Stimulated activated CD4-positive, alpha-beta T cell treated with anti-CD3 and anti-CD28 coated beads, Interleukin-2, amount 100 ng/mL, for 4 hours (primary cell): ENCODE results near the gene ATAD3C.
"Not testable (repeated sequence)": the region's sequence is repeated elsewhere in the genome, so short reads cannot be mapped to it uniquely, and the experiment has no call there.

Experiments
- DNase-seq: peaks from one replicate; pipeline ENCODE4 v3.0.0-alpha.2; 2020; ENCODE audit warnings: low read depth

Gene ATAD3C

DNA sequence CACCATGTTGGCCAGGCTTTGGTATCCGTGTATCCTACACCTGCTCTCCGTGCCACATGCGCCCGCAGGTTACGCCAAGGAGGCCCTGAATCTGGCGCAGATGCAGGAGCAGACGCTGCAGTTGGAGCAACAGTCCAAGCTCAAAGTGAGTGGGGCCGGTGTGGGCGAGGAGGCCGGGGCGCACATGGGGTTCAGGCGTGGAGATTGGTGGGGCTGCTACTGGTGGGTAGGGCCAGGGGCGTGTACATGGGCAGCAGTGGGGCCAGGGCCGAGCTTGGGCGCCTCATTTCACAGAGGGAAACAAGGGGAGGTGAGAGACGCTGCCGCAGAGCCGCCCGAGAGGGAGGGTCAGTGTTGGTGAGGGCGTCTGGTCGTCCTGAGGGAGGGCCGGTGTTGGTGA, 27.7 kb downstream of the ATAD3C start:
- no peak for DNase-seq

GRCh38 chr1:1479547-1480487, 30.3 kb downstream of the ATAD3C start:
- DNase-seq: no peak

DNA sequence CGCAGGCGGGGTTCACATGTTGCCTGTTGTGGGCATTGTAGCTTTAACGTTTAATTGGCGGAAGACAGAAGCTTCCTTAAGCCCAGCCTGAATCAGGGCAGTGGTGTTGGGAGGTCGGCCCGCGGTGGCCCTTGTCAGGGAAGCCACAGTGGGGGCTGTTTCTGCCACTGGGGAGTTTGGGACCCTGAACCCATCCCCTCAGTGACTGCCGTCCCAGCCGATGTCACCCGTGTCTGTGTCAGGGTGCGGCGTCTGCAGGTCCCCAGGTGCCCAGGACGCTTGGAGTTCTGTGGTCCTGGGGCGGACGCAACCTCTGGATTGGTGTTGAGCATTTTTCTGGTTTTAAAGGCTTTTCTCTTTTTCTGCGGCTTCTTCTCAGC, 31.0 kb downstream of the ATAD3C start:
- DNase-seq: not testable (repeated sequence)

GRCh38 chr1:1481811-1482210, 32.3 kb downstream of the ATAD3C start:
- DNase-seq: not testable (repeated sequence)

- no peak for DNase-seq
Observed at GRCh38 chr1:1482856-1483255, 33.4 kb downstream of the ATAD3C start.

GRCh38 chr1:1483714-1484113, 34.2 kb downstream of the ATAD3C start:
- DNase-seq: no peak

DNA sequence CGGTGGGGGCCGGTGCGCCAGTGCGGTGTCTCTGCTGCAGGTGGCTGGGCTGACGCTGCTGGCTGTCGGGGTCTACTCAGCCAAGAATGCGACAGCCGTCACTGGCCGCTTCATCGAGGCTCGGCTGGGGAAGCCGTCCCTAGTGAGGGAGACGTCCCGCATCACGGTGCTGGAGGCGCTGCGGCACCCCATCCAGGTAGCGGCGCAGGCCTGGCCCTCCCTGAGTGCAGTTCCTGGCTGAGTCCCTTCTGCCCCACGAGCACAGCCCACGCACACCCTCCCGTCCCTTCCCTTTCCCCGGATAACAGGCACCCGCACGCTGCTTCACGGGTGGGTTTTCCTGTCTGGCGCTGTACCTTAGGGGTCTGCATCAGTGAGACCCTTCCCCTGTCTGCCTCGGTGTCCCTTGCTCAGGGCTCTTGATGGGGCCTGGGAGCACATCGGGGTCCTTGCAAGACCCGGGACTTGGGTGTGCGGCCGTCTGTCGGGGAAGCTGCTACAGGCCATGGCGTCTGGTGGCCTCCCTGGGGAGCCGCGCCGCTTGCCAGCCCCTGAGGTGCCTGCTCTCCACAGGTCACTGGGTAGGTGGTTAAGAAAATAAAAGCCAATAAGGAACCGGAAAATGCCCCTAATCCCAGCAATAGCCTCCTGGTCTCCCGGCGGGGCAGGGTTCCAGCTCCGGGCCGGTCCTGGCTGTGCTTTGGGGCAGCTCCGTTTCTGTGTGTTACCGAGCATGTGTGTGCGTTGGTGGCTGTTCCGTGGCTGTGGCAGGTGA, 35.7 kb downstream of the ATAD3C start:
- not testable (repeated sequence) for DNase-seq

DNA sequence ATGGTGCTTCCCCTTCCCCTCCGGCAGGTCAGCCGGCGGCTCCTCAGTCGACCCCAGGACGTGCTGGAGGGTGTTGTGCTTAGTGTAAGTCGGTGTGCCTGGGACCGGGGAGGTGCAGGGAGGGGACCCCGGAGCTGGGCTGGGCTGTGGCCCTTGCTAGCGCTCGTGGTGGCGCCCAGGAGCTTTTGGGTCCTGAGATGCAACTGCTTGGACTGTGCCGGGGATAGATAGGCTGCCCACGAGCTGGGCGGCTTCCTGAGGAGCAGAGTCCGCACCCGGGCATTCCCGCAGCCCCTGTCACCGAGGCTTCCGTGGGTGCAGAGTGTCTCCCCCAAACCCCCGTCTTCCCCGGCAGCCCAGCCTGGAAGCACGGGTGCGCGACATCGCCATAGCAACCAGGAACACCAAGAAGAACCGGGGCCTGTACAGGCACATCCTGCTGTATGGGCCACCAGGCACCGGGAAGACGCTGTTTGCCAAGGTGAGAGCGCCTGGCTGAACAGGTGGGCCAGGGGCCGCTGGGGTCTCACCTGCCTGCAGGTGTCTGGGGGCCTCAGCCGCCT, 36.3 kb downstream of the ATAD3C start:
- DNase-seq: not testable (repeated sequence)

- no peak for DNase-seq
Observed at GRCh38 chr1:1487701-1488100, 38.2 kb downstream of the ATAD3C start.

- no peak for DNase-seq
Observed at GRCh38 chr1:1489231-1489630, 39.7 kb downstream of the ATAD3C start.

- DNase-seq: no peak
Observed at GRCh38 chr1:1489861-1490260, 40.4 kb downstream of the ATAD3C start.

GRCh38 chr1:1490633-1491230, 41.2 kb downstream of the ATAD3C start:
- DNase-seq: no peak

DNA sequence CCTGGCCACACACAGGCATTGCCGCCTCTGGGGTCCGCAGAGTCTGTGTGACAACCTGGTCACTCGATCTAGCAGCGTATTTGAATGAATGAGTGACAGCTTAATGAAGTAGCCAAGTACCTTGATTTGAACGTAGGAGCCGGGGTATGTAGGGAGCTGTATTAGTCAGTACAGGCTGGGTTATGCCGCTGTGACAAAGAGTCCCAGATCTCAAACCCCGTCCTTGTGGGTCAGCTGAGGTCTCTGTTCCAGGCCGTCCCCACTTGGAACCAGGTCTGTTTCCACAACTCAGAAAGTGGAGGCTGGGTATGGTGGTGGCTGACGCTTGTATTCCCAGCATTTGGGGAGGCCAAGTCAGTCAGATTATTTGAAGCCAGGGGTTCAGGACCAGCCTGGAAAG, 42.1 kb downstream of the ATAD3C start:
- no peak for DNase-seq

- DNase-seq: not testable (repeated sequence)
Observed at GRCh38 chr1:1494311-1494710, 44.8 kb downstream of the ATAD3C start.

DNA sequence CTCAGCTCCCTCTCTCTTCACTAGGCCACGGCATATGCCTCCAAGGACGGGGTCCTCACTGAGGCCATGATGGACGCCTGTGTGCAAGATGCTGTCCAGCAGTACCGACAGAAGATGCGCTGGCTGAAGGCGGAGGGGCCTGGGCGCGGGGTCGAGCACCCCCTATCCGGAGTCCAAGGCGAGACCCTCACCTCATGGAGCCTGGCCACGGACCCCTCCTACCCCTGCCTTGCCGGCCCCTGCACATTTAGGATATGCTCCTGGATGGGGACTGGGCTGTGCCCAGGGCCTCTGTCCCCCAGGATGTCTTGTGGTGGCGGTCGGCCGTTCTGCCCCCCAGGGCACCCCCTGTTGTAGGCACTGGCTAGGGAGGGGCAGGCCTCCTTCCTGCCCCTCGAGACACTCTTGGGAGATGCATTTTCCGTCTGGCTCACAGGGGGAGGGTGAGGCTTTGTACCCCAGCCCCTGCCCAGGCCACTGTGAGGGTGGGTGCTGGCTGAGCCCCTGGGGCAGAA, 46.0 kb downstream of the ATAD3C start:
- DNase-seq: not testable (repeated sequence)

DNA sequence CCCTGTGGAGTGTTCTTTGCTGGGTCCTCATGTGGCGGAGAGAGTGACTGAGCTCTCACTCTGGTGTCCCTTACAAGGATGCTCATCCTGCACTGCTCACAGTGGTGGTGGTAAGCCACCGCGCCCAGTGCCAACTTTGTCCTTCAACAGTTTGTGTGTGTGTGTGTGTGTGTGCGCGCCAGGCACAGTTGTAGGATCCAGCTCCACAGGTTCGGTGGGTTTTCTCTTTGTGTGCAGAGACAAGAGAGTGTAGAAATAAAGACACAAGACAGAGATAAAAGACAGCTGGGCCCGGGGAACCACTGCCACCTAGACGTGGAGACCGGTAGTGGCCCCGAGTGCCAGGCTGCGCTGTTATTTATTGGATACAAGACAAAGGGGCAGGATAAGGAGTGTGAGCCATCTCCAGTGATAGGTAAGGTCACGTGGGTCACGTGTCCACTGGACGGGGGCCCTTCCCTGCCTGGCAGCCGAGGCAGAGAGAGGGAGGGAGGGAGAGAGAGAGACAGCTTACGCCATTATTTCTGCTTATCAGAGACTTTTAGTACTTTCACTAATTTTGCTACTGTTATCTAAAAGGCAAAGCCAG, 55.4 kb downstream of the ATAD3C start:
- DNase-seq: peak; percentile 32

- DNase-seq: not testable (repeated sequence)
Observed at GRCh38 chr1:1505366-1505798, 55.9 kb downstream of the ATAD3C start.

DNA sequence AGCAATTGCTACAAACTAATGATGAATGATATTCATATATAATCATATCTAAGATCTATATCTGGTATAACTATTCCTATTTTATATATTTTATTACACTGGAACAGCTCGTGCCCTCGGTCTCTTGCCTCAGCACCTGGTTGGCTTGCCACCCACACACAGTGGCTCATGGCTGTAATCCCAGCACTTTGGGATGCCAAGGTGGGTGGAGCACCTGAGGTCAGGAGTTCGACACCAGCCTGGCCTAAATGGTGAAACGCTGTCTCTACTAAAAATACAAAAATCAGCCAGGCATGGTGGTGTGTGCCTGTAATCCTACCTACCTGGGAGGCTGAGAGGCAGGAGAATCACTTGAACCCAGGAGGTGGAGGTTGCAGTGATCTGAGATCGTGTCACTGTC, 56.3 kb downstream of the ATAD3C start:
- DNase-seq: not testable (repeated sequence)

GRCh38 chr1:1507305-1507704, 57.8 kb downstream of the ATAD3C start:
- no peak for DNase-seq

DNA sequence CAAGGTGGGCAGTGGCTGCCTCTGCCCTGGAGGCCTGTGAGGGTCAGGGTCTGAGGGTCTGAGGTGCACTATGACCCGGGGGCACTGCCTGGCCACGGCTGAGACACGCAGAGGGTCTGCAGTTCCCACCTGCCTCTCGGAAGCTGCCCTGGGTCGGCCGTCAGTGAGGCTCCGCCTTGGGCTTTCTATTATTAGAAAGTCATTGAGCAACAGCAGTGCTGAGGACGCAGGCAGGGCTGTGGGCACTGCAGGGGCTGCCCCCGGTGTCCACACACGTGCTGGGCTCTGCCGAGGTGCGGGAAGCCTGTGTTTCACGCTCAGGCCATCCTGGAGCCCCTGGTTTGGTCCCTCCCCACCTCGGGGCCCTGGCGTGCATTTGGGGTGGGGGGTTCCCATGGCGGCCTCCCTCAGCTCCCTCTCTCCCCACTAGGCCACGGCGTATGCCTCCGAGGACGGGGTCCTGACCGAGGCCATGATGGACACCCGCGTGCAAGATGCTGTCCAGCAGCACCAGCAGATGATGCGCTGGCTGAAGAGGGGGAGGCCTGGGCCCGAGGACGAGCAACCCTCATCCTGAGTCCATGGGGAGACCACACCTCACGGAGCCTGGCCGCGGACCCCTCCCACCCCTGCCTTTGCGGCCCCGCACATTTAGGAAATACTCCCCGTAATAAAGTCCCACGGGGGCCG, 59.4 kb downstream of the ATAD3C start:
- not testable (repeated sequence) for DNase-seq

GRCh38 chr1:1509465-1509850, 60.0 kb downstream of the ATAD3C start:
- DNase-seq: not testable (repeated sequence)
